ENCODE measurements around the gene SNTA1.
"Not testable (repeated sequence)": the region's sequence is repeated elsewhere in the genome, so short reads cannot be mapped to it uniquely, and the experiment has no call there.

Gene SNTA1

DNA sequence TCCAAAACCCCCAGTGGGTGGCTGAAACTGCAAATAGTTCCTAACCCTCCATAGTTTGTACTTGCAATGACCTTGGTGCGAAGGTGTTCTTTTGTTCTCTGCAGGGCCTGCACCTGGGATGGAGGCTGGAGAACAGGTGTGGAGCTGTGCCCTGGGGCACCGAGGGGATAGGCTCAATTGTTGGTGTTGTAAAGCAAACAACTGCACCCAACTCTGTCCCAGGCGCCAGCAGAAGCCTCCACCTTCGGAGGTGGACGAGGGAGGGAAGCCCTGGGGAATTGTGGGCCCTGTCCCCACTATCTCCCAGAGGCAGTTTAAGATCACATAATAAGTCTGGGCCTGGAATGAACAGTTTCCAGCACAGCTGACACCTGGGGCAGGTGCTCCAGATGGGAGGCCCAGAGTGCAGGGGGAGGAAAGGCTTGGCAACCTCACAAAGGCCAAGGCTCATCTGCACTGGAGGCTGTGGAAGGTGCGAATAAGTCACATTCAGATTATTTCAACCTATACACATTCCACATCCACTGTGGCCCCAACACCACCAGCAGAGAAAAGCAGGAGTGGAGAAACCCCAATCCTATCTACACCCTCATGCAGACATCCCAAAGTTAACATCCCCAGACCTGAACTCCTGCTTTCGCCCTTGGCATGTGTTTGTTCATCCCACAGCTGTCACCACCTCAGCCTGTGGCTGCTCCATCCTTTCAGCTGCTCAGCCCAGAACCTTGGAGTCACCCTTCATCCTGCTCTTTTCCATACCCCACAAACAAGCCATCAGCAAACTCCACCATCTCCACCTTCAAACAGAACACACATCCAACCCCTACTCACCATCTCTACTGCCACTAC is 34.0 kb upstream of the SNTA1 start:
- no peak for TF ChIP-seq POLR2AphosphoS5 (IDR thresholded peaks at IDR 0.05; ENCODE audit: low read depth, low read length)
- no peak for TF ChIP-seq POLR2A (IDR thresholded peaks at IDR 0.05; ENCODE audit: low read depth, low read length)
- TF ChIP-seq TAF1 (IDR thresholded peaks at IDR 0.05; ENCODE audit: borderline replicate concordance, low read depth, low read length), result no peak
- DNase-seq (ENCODE audit: insufficient read length) (no peak), FAIRE-seq (no peak)

DNA sequence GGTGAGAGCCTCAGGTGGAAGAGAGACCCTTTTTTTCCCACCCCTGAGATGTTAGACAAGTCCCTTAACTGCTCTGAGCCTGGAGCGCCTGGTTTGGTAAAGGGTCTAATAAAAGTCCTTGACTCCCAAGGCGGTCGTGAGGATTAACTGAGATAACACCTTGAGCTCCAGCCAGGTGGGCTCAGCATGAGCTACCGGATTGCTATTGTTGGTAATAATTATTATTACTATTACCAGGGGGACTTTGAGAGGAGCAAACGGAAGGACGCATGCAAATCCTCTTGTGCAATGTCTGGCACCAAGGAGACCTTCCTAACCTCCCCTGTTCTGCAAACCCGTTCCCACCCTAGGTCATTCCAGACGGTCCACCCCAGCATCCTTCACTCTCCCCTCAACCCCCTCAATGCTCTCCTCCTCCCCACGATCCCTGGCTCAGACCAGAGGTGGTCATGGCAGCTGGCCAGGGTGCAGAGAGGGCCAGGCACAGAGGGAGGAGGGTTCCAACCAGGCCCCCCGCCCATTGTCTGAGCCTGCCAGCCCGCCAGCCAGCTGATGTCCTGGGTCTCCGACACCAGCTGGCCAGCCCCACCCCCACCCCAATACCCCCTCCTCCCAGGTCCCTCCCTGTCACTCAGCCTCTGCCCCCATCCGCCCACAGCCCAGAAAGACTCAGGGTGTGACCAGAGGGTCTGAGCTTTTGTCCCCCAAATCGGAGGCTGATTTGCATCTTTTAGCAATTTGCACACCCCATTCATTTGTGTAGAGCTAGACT is 32.0 kb upstream of the SNTA1 start:
- TF ChIP-seq TAF1 (IDR thresholded peaks at IDR 0.05; ENCODE audit: borderline replicate concordance, low read depth, low read length) (no peak), POLR2A (IDR thresholded peaks at IDR 0.05; ENCODE audit: low read depth, low read length) (no peak), POLR2AphosphoS5 (IDR thresholded peaks at IDR 0.05; ENCODE audit: low read depth, low read length) (no peak)
- no peak for FAIRE-seq
- DNase-seq (ENCODE audit: insufficient read length), result no peak

GRCh38 chr20:33474963-33475362 is 31.4 kb upstream of the SNTA1 start:
- FAIRE-seq (no peak), DNase-seq (ENCODE audit: insufficient read length) (no peak)
- TF ChIP-seq POLR2AphosphoS5 (IDR thresholded peaks at IDR 0.05; ENCODE audit: low read depth, low read length) (no peak), TAF1 (IDR thresholded peaks at IDR 0.05; ENCODE audit: borderline replicate concordance, low read depth, low read length) (no peak), POLR2A (IDR thresholded peaks at IDR 0.05; ENCODE audit: low read depth, low read length) (no peak)

- TF ChIP-seq TAF1 (IDR thresholded peaks at IDR 0.05; ENCODE audit: borderline replicate concordance, low read depth, low read length), result no peak
- no peak for TF ChIP-seq POLR2A (IDR thresholded peaks at IDR 0.05; ENCODE audit: low read depth, low read length)
- FAIRE-seq, result no peak
- DNase-seq (ENCODE audit: insufficient read length), result no peak
Measured at GRCh38 chr20:33474097-33474873, 30.7 kb upstream of the SNTA1 start.

DNA sequence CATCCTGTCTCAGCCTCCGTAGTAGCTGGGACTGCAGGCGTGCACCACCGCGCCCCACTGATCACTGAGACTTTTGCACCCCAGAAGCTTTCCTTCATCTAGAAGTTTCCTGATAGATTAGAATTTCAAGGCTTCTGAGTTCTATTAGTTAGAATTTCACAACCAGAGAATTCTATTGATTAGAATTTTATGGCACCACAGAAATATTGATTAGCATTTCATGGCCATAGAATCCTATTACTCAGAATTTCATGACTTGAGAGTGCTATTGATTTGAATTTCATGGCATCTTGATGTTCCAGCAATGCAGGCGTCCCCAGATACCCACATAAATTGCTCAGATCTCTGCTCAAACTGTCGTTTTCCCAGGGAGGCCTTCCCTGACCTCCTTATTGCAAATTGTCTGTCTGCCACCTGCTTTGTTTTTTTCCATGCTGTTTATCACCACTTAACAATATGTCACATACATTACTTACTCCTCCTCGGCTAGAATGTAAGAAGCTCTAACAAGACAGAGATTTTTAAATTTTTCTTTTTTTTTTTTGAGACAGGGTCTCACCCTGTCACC is 29.4 kb upstream of the SNTA1 start:
- no peak for FAIRE-seq
- TF ChIP-seq TAF1 (IDR thresholded peaks at IDR 0.05; ENCODE audit: borderline replicate concordance, low read depth, low read length) (no peak), POLR2A (IDR thresholded peaks at IDR 0.05; ENCODE audit: low read depth, low read length) (no peak), POLR2AphosphoS5 (IDR thresholded peaks at IDR 0.05; ENCODE audit: low read depth, low read length) (no peak)
- DNase-seq (ENCODE audit: insufficient read length), result no peak

DNA sequence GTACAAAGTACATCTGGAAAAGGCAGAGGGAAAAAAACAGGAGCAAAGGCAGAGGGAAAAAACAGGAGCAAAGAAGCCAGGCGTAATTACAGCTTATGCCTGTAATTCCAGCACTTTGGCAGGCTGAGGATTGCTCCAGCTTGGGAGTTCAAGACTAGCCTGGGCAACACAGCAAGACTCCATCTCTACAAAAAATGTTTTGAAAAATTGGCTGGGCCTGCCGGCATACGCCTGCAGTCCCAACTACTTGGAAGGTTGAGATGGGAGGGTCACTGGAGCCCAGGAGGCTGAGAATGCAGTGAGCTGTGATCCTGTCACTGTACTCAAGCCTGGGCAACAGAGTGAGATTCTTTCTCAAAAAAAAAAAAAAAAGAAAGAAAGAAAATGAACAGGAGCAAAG is 27.3 kb upstream of the SNTA1 start:
- TF ChIP-seq TAF1 (IDR thresholded peaks at IDR 0.05; ENCODE audit: borderline replicate concordance, low read depth, low read length), result no peak
- no peak for TF ChIP-seq POLR2AphosphoS5 (IDR thresholded peaks at IDR 0.05; ENCODE audit: low read depth, low read length)
- no peak for TF ChIP-seq POLR2A (IDR thresholded peaks at IDR 0.05; ENCODE audit: low read depth, low read length)
- DNase-seq (ENCODE audit: insufficient read length) (no peak), FAIRE-seq (no peak)

DNA sequence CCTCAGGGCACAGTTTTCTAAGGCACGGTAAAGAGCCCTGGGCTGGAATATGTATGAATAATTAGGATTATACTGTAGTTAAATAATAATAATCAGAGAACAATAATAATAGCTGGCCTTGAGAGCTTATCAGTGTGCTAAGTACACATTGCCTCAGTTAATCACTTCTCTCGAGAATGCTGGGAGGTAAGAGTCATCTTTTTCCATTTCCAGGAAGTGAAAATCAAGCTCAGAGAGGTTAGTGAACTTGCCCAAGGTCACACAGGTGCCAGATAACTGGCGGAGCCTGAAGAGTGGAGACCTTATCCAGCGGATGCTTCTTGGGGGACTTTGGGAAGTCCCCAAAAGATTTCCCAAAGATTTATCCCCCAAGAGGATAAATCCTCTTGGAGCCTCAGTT is 26.9 kb upstream of the SNTA1 start:
- TF ChIP-seq POLR2AphosphoS5 (IDR thresholded peaks at IDR 0.05; ENCODE audit: low read depth, low read length) (no peak), TAF1 (IDR thresholded peaks at IDR 0.05; ENCODE audit: borderline replicate concordance, low read depth, low read length) (no peak), POLR2A (IDR thresholded peaks at IDR 0.05; ENCODE audit: low read depth, low read length) (no peak)
- DNase-seq (ENCODE audit: insufficient read length) (no peak), FAIRE-seq (no peak)

DNA sequence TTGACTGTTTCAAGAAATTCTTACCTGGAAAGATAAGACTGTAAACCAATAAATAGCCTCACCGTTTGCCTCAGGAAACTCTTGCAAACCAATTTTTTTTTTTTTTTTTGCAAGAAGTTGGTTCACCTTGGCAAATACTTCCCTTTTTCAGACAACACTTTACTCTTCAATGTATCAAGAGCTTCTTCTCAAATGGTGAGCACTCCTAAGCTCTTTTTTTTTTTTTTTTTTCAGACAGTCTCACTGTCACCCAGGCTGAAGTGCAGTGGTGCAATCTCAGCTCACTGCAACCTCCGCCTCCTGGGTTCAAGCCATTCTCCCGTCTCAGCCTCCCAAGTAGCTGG is 22.7 kb upstream of the SNTA1 start:
- DNase-seq (ENCODE audit: insufficient read length) (no peak), FAIRE-seq (no peak)
- TF ChIP-seq POLR2AphosphoS5 (IDR thresholded peaks at IDR 0.05; ENCODE audit: low read depth, low read length), result no peak
- no peak for TF ChIP-seq TAF1 (IDR thresholded peaks at IDR 0.05; ENCODE audit: borderline replicate concordance, low read depth, low read length)
- no peak for TF ChIP-seq POLR2A (IDR thresholded peaks at IDR 0.05; ENCODE audit: low read depth, low read length)

- no peak for DNase-seq (ENCODE audit: insufficient read length)
- no peak for FAIRE-seq
- TF ChIP-seq POLR2A (IDR thresholded peaks at IDR 0.05; ENCODE audit: low read depth, low read length) (no peak), TAF1 (IDR thresholded peaks at IDR 0.05; ENCODE audit: borderline replicate concordance, low read depth, low read length) (no peak), POLR2AphosphoS5 (IDR thresholded peaks at IDR 0.05; ENCODE audit: low read depth, low read length) (no peak)
Measured at GRCh38 chr20:33465481-33466302, 22.1 kb upstream of the SNTA1 start.

DNA sequence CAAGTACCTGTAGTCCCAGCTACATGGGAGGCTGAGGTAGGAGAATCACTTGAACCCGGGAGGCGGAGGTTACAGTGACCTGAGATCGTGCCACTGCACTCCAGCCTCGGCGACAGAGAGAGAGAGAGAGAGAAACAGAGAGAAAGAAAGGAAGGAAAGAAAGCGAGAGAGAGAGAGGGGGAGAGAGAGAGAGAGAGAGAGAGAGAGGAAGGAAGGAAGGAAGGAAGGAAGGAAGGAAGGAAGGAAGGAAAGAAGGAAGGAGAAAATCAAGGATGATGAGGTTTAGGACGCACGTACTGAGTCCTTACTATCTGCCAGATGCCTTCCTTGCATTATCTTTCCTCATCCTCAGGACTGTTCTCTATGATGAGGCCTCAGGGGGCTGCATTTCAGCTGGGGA is 21.2 kb upstream of the SNTA1 start:
- not testable (repeated sequence) for DNase-seq (ENCODE audit: insufficient read length); FAIRE-seq

Measured in GM12892 (cell line).